GM23248 (cell line): ENCODE measurements around the gene UBALD2. TPM values are rescaled to one million over a fixed set of nuclear protein-coding genes. Genes with fewer than 3 reads are reported as not detected.

ENCODE experiments used
- DNase-seq: peaks from one replicate; pipeline ENCODE4 v3.0.0-alpha.2; 2015
- H2AFZ ChIP-seq: fragments of 200-600 bp; sonication (generic); 2 replicates; pipeline ENCODE4 v1.6.1; 2016; ENCODE audit warnings: antibody characterized with exemption
- H3F3A ChIP-seq: fragments of 200-600 bp; sonication (generic); 2 replicates; pipeline ENCODE4 v1.6.1; 2016; ENCODE audit warnings: mild to moderate bottlenecking, antibody characterized with exemption, mixed run types; ENCODE audit not compliant: insufficient read depth
- H3K27ac ChIP-seq: fragments of 200-600 bp; sonication (generic); 2 replicates; pipeline ENCODE4 v1.5.1; 2016; ENCODE audit warnings: mild to moderate bottlenecking
- H3K27me3 ChIP-seq: fragments of 200-600 bp; sonication (generic); replicated peaks from 2 replicates; pipeline ENCODE4 v1.6.1; 2016; ENCODE audit warnings: mild to moderate bottlenecking; ENCODE audit not compliant: insufficient read depth
- H3K36me3 ChIP-seq: fragments of 200-600 bp; sonication (generic); 2 replicates; pipeline ENCODE4 v1.6.1; 2016; ENCODE audit warnings: low read depth, mild to moderate bottlenecking
- H3K4me1 ChIP-seq: fragments of 200-600 bp; sonication (generic); 2 replicates; pipeline ENCODE4 v1.6.1; 2016; ENCODE audit warnings: mild to moderate bottlenecking; ENCODE audit not compliant: insufficient read depth
- H3K4me2 ChIP-seq: fragments of 200-600 bp; sonication (generic); one replicate; pipeline ENCODE4 v1.6.1; 2016; ENCODE audit warnings: mild to moderate bottlenecking; ENCODE audit not compliant: unreplicated experiment
- H3K4me3 ChIP-seq: fragments of 200-600 bp; sonication (generic); 2 replicates; pipeline ENCODE4 v1.5.1; 2016; ENCODE audit warnings: mild to moderate bottlenecking
- H3K79me2 ChIP-seq: fragments of 200-600 bp; sonication (generic); 2 replicates; pipeline ENCODE4 v1.6.1; 2016; ENCODE audit warnings: mild to moderate bottlenecking; ENCODE audit not compliant: insufficient read depth
- H3K9ac ChIP-seq: fragments of 200-600 bp; sonication (generic); 2 replicates; pipeline ENCODE4 v1.6.1; 2016; ENCODE audit warnings: mild to moderate bottlenecking
- H3K9me2 ChIP-seq: fragments of 200-600 bp; sonication (generic); 2 replicates; pipeline ENCODE4 v1.6.1; 2016; ENCODE audit warnings: mixed run types, mild to moderate bottlenecking, moderate library complexity; ENCODE audit not compliant: insufficient read depth
- H3K9me3 ChIP-seq: fragments of 200-600 bp; sonication (generic); one replicate; pipeline ENCODE4 v1.6.1; 2017; ENCODE audit warnings: low read depth
- H4K20me1 ChIP-seq: fragments of 200-600 bp; sonication (generic); 2 replicates; pipeline ENCODE4 v1.6.0; 2016; ENCODE audit not compliant: insufficient read depth
- EZH2 ChIP-seq: fragments of 200-600 bp; sonication (generic); IDR thresholded peaks from 2 replicates; pipeline ENCODE4 v1.6.1; 2018; ENCODE audit warnings: antibody characterized with exemption, mild to moderate bottlenecking; ENCODE audit not compliant: insufficient read depth, poor library complexity, severe bottlenecking
- EZH2phosphoT487 ChIP-seq: fragments of 200-600 bp; sonication (generic); IDR thresholded peaks from 2 replicates; pipeline ENCODE4 v1.6.1; 2018; ENCODE audit warnings: antibody characterized with exemption, moderate library complexity, mild to moderate bottlenecking, low read depth; ENCODE audit not compliant: insufficient read depth
- WGBS, 2 experiments: methylation state at CpG; one replicate each; pipeline ENCODE4 v1.1.6; 2015 to 2017; ENCODE audit warnings: low lambda C conversion rate in 2 of 2, low coverage in 1 of 2; ENCODE audit errors: missing lambda C conversion rate in 2 of 2; 5-methylcytosine and 5-hydroxymethylcytosine counted together
- in situ Hi-C: fragments of 300-500 bp; cut with MboI; formaldehyde crosslinking; loops from 2 replicates; pipeline ENCODE4 v1.15.0; 2020
- polyA plus RNA-seq: library from polyadenylated mRNA; unstranded; fragments of >200 nt; fragmentation: Nextera tagmentation; extraction: Ambion mirVana; gene quantifications from 2 replicates; pipeline ENCODE4 v1.2.1, GENCODE V29; 2016
- total RNA-seq: library from RNA; depleted of rRNA; stranded (reverse); fragments of >200 nt; shearing (Covaris generic); gene quantifications from 2 replicates; pipeline ENCODE4 v1.2.3, GENCODE V29; 2014

UBALD2 gene
- total and polyA plus RNA-seq, 2 experiments from 2014 or later: 0.56 to 6.4 TPM

DNA sequence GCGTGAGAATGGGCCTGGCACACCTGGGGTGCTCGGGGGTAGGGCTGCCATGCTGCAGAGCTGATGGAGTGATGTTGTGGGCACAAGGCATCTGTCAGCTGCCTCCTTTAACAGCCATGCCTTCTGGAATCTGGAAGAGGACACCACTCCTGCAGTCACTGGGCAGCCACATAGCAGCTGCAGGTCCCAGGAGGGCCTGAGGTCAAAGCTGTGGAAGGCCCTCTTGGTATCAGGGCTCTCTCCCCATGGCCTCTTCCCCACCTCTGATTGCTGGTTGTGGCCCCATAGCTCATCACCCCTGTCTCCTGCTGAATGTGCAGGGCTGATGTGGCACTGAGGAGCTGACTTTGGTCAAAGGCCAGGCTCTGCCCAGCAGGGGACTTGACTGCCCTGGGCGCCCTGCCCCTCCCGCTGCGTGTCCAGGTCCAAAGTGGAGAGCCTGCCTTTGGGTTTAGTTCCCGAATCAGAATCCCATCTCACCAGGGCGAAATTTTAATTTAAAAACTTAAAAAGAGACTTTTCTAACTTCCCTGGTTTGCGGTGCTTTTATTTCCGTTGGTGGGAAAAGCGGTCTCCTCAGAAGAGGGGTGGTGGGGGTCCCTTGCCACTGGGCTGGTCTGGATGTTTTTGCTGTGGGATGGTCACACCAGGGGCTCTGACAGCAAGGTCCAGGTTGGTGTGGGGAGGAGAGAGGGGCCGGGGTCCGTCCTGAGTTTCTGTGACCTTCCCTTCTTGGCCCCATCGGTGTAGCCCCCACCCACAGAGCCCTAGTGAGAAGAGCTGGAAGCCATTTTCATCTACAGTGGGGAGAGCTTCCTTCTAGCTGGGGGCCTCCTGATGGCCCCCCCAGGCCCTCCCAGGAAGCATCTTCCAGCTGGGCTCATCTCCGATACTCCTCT is 5.9 kb downstream of the UBALD2 start:
- H3K27ac ChIP-seq: no peak overlapping the region
- TF ChIP-seq EZH2 (no peak), EZH2phosphoT487 (no peak)
- H4K20me1 ChIP-seq: no peaks in the 10 kb centered on the region
- H3K79me2 ChIP-seq: peaks cover 39% of the 10 kb centered on the region
- H3K4me3 ChIP-seq: no peak overlapping the region
- in situ Hi-C loops: no loop called here
- no peaks in the 10 kb centered on the region for H3K9me3 ChIP-seq
- H3K4me2 ChIP-seq: no peak overlapping the region
- H3K9me2 ChIP-seq: no peaks in the 10 kb centered on the region
- H3K4me1 ChIP-seq: peaks cover 16% of the 10 kb centered on the region
- DNase-seq: no peak
- no peaks in the 10 kb centered on the region for H3F3A ChIP-seq
- H3K9ac ChIP-seq: no peak overlapping the region
- no peaks in the 10 kb centered on the region for H3K27me3 ChIP-seq
- no peaks in the 10 kb centered on the region for H3K36me3 ChIP-seq
- H2AFZ ChIP-seq: no peak overlapping the region
- 95 to 97% methylated on average over 13 to 14 of the region's 14 CpGs for WGBS, 2 experiments

DNA sequence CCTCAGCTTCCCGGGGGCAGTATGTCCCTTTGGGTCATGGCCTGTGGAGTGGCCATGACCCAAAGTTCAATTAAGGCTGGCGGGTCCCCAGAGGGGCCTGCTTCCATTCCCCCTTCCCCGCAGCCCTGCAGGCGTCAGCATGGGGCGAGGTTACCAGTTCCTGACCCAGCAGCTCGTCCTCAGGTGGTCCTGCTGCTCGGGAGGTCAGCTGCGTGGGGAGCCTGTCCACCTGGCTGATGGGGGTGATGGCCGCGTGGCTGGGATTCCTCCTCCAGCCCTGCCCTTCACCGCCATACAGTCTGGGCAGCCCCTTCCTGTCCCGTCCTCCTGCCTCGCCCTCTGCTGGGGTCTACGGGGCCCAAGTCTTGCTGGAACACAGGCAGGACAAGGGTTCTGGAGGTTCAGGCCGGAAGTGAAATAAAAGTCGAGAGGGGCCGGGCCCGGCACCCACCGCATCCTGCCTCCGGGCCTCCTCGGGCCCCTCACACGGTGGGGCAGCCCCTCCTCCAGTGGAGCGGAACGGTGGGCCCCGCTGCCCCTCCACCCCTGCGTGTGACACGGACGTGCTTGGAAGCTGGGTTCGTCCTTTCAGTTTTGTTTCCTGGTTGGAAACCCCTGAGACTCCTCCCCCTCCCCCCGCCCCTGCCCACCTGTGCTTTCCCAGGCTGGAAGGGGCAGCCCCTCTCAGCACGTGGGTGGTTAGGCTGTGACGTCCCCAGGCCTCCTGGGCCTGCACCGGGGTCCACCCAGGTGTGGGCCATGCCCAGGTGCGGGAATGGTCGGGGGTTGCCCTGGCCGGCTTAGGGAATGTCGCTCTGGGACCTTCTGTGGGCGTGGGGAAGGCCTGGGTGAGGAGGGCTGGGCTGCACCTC is 6.8 kb downstream of the UBALD2 start:
- Histone ChIP-seq H3K9me2 (no peaks in the 10 kb centered on the region), H3K27ac (no peak overlapping the region), H3F3A (no peaks in the 10 kb centered on the region), H4K20me1 (no peaks in the 10 kb centered on the region), H3K4me3 (no peak overlapping the region), H3K4me2 (no peak overlapping the region), H3K4me1 (peaks cover 14% of the 10 kb centered on the region), H3K27me3 (no peaks in the 10 kb centered on the region), H3K36me3 (no peaks in the 10 kb centered on the region), H3K9me3 (no peaks in the 10 kb centered on the region), H2AFZ (no peak overlapping the region), H3K9ac (no peak overlapping the region), H3K79me2 (peaks cover 31% of the 10 kb centered on the region)
- no peak for TF ChIP-seq EZH2
- TF ChIP-seq EZH2phosphoT487: no peak
- 38 to 40% methylated on average over 34 to 38 of the region's 38 CpGs for WGBS, 2 experiments
- in situ Hi-C loops: no loop called here
- DNase-seq: no peak

- no peaks in the 10 kb centered on the region for H3K27me3 ChIP-seq
- H3K4me1 ChIP-seq: peaks cover 15% of the 10 kb centered on the region
- H3F3A ChIP-seq: no peaks in the 10 kb centered on the region
- H3K4me3 ChIP-seq: no peak overlapping the region
- H4K20me1 ChIP-seq: no peaks in the 10 kb centered on the region
- H3K9me2 ChIP-seq: no peaks in the 10 kb centered on the region
- no peak overlapping the region for H3K4me2 ChIP-seq
- H3K27ac ChIP-seq: no peak overlapping the region
- 72 to 80% methylated on average over 18 to 19 of the region's 19 CpGs for WGBS, 2 experiments
- TF ChIP-seq EZH2phosphoT487 (no peak), EZH2 (no peak)
- in situ Hi-C loops: no loop called here
- no peaks in the 10 kb centered on the region for H3K9me3 ChIP-seq
- peaks cover 22% of the 10 kb centered on the region for H3K79me2 ChIP-seq
- DNase-seq: no peak
- no peak overlapping the region for H3K9ac ChIP-seq
- H3K36me3 ChIP-seq: no peaks in the 10 kb centered on the region
- no peak overlapping the region for H2AFZ ChIP-seq
These were observed 7.6 kb downstream of the UBALD2 start for GRCh38 chr17:76272541-76273444.
